G401 (cell line): Measurements from ENCODE around the gene ADIRF. TPM values are rescaled to one million over a fixed set of nuclear protein-coding genes. Genes with fewer than 3 reads are reported as not detected.
A peak's percentile ranks its signal among the peaks of the same experiment; 100 is the strongest.
"Not testable (repeated sequence)": the region's sequence is repeated elsewhere in the genome, so short reads cannot be mapped to it uniquely, and the experiment has no call there.

ENCODE experiments used
- DNase-seq: peaks from one replicate; pipeline ENCODE4 v3.0.0-alpha.2; 2015; ENCODE audit warnings: low spot score
- in situ Hi-C: cut with HindIII; loops from 2 replicates; pipeline ENCODE4 v1.10.0; 2016; ENCODE audit warnings: low sequenced_read_pairs, mixed read lengths
- total RNA-seq: library from RNA; depleted of rRNA; stranded (reverse); fragments of >200 nt; shearing (Covaris generic); gene quantifications from 2 replicates; pipeline ENCODE4 v1.2.3, GENCODE V29; 2014

Gene ADIRF
- total RNA-seq, 1 experiment from 2014 or later, result not detected

DNA sequence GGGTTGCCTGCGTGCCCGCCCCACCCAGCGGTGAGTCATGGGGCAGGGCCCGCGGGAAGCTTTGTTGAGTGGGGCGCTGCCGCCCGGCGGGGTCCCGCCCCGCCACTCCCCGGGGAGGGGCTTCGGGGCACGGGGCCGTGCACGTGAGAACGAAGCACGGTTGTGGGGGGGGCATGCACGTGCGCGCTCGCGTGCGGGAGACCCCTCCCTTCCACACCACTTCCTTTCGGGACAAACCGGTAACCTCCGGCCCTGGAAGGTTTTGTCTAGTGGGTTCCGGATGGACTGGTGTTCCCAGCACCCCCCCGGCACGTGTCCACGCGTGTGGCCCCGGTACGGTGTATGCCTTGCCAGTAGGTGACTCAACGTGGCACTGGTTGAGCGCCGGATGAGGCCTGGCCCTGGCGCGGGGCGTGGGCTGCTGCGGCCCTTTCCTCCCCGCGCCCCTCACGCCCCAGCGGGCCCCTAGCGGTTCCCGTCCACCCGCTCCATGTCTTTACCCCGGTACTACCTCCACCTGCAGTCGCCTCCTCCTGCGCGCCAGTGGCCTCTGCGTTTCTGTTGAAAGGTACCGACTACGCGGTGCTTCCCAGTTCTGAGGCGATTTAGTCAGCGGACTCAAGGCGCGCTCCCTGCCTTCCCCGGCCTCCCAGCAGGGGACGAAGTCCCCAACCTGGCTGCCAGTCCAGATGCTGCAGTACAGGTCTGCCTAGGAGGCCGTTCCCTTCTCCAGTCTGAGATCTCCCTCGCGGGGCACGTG lies 3.1 kb downstream of the ADIRF start:
- in situ Hi-C loops, result no loop called here
- peak; percentile 27 for DNase-seq

DNA sequence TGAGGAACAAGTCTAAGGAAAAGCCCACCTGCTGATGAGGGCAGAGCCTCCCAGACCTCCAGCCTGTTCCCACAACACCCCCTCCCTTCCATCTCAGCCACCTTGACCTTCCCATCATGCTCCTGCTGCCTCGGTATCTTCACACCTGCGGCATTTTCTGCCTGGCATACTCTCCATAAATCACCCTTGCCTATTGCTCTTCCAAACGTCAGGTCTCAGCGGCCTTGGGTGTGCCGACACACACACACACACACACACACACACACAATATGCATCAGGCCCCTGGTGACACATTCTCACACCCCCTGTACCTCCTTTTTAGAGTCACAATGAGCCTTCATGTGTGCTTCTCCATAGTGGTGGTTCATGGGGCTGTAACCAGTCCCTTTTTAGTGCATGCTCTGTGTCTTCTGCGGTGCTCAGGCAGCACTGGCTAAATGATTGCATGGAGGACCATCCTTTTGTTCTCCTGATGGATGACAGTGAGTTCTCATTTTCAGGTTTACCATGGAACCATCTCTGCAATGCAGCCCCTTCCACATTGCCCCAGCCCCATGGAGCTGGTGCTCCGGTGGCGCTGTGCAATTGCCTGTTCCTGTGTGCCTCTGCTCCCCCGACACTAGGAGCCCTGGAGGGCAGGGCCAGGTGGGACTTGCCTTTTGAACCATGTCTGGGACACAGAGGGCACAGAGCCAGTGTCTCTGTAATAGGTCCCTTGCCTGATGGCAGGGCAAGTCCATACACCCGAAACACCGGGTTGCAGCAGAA lies 4.5 kb downstream of the ADIRF start:
- in situ Hi-C loops, result no loop called here
- DNase-seq, result no peak

DNA sequence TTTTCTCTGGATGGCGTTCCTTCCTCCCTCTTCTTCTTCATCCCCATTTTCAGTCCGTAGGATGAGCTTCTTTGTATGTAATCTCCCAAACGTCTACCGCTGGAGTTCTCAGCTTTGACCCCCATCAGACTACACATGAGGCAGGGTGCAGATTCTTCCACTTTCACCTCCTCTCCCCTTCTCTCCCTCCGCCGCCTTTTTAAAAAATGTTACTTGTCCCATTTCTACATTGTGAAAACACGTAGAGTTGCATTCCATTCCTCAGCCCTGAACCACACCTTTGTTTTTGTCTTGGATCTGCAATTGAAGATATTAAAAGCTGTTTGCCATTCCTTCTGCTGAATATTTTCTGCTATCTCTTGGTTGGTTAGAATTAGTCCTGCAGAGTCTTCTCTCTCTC lies 6.2 kb downstream of the ADIRF start:
- DNase-seq, result no peak
- in situ Hi-C loops, result no loop called here

DNA sequence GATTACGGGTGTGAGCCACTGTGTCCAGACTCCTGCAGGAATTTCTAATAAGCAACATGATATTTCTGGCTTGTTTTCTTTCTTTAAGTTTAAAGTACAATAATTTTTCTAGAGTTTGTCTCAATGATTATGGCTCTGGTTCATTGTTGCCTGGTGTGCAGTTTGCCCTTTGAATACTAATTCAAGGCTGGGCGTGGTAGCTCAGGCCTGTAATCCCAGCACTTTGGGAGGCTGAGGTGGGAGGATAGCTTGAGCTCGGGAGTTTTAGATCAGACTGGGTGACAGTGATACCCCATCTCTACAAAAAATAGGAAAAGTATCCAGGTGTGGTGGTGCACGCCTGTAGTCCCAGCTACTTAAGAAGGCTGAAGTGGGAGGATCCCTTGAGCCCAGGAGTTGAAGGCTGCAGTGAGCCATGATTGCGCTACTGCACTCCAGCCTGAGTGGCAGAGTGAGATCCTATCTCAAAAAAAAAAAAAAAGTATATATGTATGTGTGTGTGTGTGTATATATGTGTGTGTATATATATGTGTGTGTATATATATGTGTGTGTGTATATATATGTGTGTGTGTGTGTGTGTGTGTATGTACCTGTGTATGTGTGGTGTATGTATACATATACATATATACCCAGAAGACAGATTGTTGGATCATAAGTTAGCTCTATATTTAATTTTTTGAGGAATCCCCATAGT lies 8.2 kb downstream of the ADIRF start:
- no peak for DNase-seq
- in situ Hi-C loops, result no loop called here

DNA sequence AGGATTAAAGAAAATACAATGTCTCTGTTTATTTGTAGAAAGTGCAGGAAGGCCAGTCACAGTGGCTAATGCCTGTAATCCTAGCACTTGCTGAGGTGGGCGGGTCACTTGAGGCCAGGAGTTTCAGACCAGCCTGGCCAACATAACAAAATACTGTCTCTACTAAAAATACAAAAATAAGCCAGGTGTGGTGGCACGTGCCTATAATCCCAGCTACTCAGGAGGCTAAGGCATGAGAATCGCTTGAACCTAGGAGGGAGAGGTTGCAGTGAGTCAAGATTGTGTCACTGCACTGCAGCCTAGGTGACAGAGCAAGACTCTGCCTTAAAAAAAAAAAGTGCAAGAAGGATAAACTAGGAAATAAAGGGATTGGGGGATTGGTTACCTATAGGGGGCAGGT lies 10.2 kb downstream of the ADIRF start:
- DNase-seq, in situ Hi-C loops: not testable (repeated sequence)

DNA sequence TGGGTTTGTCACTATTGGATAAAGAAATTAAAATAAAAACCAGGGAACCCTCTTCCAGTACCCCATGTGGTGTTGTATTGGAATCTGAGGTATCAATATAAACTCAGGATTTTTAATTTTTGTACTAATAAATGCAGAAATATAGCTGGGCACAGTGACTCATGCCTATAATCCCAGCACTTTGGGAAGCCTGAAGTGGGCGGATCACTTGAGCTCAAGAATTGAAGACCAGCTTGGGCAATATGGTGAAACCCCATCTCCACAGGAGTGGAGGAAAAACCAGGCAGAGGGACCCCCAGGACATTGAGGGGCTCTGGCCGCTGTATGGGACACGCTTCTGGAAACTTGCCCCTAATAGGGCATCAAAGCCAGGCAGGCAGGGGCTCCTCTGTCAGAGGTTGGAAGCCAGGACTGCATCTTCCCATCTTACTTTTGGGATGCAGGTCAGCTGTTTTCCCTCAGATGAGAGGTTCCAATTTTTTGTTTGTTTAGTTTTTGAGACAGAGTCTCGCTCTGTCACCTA lies 11.1 kb downstream of the ADIRF start:
- in situ Hi-C loops, result no loop called here

DNA sequence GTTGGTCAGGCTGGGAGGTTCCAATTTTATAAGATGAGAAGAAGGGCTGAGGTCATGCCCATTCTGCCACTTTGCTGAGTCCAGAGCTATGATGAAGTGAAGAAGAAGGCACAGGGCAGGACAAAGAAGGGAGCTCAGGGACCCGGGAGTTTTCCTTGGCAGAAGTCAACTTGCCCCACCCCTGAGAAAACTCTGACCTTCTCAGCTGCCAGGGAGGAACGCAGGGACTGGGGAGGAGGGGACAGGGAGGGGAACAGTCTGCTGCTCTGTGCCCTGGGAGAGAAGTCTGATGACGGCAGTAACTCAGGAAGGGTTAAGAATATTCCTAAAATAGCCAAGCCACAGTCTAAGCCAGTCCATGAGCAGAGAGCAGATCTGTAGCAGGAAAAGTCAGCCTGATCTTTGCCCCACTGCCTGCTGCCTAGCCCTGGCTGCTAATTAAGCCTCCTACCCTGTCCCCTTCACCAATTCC lies 11.7 kb downstream of the ADIRF start:
- no peak for DNase-seq
- in situ Hi-C loops, result no loop called here

More for the DNA sequence above, 11.1 kb downstream of the ADIRF start:
- no peak for DNase-seq

DNA sequence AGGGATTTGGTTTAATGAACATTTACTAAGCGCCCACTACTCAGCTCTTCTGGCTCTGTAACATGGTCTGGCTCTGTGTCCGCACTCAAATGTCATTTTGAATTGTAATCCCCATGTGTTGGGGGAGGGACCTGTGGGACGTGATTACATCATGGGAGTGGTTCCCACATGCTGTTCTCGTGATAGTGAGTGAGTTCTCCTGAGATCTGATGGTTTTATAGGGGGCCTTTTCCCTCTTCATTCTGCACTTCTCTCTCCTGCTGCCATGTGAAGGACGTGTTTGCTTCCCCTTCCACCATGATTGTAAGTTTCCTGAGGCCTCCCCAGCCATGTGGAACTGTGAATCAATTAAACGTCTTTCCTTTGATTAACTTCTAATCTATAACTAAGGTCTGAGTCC lies 12.7 kb downstream of the ADIRF start:
- DNase-seq, in situ Hi-C loops: not testable (repeated sequence)

DNA sequence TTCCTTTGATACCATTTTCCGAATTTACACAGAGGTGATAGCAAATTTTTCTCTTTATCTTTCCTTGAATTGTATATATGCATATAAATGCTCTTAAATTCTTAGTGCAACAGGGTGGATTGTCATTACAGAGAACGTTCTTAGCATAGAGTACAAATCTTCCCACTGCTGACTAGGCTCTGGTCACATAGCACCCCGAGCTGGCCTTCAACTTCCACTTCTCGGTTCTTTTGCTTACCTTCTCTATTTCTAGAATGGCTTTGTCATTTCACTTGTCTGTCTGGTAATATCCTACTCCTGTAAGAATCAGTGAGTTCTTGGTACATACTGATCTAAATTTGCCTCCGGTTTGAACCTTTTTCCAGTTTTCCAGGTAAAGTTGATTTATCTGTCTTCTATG lies 13.4 kb downstream of the ADIRF start:
- no peak for DNase-seq
- in situ Hi-C loops, result no loop called here

DNA sequence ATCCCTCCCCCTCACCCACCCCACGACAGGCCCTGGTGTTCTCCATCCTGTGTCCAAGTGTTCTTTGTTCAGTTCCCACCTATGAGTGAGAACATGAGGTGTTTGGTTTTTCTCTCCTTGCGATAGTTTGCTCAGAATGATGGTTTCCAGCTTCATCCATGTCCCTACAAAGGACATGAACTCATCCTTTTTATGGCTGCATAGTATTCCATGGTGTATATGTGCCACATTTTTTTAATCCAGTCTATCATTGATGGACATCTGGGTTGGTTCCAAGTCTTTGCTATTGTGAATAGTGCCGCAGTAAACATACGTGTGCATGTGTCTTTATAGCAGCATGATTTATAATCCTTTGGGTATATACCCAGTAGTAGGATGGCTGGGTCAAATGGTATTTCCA lies 16.2 kb downstream of the ADIRF start:
- DNase-seq, in situ Hi-C loops: not testable (repeated sequence)

DNA sequence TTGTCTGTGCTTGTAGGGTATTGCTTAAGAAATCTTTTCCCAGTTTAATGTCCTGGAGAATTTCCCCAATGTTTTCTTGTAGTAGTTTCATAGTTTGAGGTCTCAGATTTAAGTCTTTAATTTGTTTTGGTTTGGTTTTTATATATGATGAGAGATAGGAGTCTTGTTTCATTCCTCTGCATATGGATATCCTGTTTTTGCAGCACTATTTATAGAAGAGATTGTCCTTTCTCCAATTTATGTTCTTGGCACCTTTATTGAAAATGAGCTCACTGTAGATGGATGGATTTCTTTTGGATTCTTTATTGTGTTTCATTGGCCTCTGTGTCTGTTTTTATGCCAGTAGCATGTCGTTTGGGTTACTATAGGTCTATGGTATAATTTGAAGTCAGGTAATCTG lies 20.2 kb downstream of the ADIRF start:
- no peak for DNase-seq
- in situ Hi-C loops, result no loop called here

DNA sequence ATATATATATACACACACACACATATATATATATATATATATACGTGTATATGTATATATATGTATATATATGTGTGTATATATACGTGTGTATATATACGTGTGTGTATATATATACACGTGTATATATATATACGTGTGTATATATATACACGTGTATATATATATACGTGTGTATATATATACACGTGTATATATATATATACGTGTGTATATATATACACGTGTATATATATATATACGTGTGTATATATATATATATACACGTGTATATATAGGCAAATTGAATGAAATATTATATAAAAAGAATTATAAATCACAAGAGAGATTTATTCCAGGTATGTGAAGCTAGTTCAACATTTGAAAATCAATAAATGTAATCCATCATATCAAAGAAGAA lies 23.1 kb downstream of the ADIRF start:
- in situ Hi-C loops, DNase-seq: not testable (repeated sequence)

DNA sequence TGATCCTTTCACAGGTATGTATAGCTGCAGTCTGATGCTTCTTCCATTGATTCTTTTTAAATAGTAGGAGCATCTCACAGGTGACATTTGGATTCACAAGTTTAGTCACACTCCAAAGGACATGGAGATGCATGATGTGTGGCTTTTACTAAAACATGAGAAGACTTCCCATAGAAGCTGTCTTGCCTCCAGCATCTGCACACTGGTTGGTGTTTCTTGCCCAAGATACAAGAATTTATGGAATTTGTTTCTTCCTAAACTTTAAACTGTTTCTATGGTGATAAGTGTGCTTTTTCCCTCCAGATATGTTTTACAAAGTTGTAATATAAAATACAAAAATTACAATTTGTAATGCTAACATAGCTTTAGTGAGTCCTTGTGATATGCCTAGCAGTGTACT lies 24.2 kb downstream of the ADIRF start:
- in situ Hi-C loops, result no loop called here
- DNase-seq, result no peak

DNA sequence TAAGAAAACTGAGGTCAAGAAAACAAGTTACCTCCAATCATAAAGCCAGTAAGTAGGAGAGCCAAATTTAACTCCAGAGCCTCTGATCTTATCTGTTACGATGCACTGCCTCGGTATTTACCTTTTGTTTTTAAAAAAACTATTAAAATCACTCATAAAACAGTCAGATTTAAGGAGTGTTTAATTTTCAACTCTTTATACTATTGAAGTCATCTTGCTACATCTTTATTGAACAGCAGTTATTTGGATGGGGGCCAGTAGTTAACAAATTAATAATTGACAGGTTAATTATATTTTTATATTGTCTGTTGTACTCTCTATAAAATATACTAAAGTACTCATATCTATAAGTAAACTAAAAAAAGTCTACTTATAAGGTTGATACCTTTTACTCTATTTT lies 24.6 kb downstream of the ADIRF start:
- in situ Hi-C loops, result no loop called here
- no peak for DNase-seq

DNA sequence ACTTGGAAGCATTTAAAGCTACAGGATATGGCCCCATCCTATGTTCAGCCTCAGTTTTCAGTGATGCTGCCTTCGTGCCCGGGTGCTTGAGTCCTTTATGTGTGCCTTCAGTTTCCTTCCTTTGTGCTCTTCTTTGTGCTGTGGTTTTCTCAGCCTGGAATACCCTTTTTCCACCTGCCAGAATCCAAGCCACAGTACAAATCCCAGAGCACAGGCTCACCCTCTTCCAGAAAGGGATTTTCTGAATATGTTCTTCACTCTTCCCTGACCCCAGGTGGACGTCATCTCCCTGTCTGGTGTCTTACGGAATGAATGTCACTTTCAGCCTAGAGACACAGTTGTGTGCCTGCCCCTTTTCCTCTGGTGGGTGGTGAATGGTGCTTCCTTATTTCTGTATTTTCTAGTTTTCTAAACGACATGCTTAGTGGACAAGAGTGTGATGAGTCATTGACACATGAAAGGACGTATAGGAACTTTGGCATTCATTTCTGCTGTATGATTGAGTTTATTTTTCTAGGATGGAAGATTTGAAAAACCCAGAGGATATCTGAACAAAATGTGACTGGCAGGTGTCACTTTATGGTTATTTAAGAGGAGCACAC lies 31.6 kb downstream of the ADIRF start:
- in situ Hi-C loops, DNase-seq: not testable (repeated sequence)

DNA sequence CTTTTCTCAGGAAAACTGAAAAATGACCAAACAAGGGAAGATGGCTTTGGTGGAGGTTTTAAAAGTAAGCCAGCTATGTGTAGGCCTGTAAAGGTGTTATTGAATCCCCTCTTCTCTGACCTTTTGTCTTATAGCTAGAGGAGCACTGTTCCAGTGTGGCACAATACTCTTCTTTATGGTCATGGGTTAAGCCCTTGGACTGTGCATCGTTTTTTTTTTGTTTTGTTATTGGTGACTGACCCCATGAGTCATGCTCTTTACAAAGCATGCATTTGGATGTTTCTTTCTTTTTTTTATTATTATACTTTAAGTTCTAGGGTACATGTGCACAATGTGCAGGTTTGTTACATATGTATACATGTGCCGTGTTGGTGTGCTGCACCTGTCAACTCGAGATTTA lies 32.2 kb downstream of the ADIRF start:
- in situ Hi-C loops, result no loop called here
- DNase-seq, result no peak

DNA sequence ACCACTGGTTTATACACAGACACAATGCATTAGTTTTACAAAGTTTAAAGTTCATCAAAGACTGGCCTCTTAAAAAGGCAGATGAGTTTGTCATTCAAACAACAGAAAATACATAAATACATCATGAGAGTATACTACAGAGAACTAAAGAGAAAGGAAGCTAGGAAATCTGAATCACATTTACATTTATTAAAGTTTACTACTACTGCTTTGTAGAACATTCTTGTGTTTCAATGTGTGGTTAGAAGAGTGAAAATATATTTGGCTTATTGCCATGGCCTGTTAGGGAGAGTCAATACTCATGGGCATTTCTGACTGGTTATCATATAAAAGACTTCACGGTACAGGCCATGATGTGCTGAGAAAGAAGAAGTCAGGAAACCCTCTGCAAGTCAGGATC lies 38.8 kb downstream of the ADIRF start:
- in situ Hi-C loops, DNase-seq: not testable (repeated sequence)

DNA sequence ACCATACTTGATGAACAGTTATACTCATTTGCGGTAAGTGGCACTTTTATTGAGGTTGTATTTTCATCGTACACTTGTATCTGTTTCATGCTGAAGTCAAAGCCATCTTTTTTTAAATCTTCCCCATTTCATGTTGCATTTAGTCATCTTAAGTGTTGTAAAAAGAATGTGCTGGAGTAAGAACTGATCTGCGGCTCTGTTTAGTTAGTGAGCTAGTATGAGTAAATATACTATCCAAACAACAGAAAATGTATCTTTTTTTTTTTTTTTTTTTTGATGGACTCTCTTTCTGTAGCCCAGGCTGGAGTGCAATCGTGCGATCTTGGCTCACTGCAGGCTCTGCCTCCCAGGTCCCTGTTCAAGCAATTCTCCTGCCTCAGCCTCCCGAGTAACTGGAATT lies 39.4 kb downstream of the ADIRF start:
- in situ Hi-C loops, DNase-seq: not testable (repeated sequence)

DNA sequence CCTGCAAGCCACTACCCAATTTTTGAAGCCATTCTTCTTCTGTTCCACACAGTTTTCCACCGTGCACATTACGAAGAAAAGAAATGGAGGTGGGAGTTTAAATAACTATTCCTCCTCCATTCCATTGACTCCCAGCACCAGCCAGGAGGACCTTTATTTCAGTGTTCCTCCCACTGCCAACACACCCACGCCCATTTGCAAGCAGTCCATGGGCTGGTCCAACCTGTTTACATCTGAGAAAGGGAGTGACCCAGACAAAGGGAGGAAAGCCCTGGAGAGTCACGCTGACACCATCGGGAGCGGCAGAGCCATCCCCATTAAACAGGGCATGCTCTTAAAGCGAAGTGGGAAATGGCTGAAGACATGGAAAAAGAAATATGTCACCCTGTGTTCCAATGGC lies 40.0 kb downstream of the ADIRF start:
- DNase-seq, in situ Hi-C loops: not testable (repeated sequence)
